ENCODE measurements around the gene TMPRSS12. TPM values are rescaled to one million over a fixed set of nuclear protein-coding genes. Genes with fewer than 3 reads are reported as not detected.

Gene TMPRSS12
- total RNA-seq, 1 experiment from 2014 or later = not detected

GRCh38 chr12:50932787-50933280, 90.1 kb downstream of the TMPRSS12 start:
- BruUV-seq (replicated peaks) = no TSS peak
- DNase-seq (ENCODE audit: low read depth, low spot score) (no peak), ATAC-seq (no peak)
- Histone ChIP-seq H2AFZ (ENCODE audit: low read depth, low read length, poor library complexity, severe bottlenecking) (no peak overlapping the region), H3K9me2 (ENCODE audit: insufficient read depth) (no peaks in the 10 kb centered on the region), H3K36me3 (ENCODE audit: control insufficient read depth in 1 of 2, insufficient read depth in 2 of 2, low read length in 2 of 2) (no peaks in the 10 kb centered on the region), H3K4me3 (replicated peaks in 1 of 2; ENCODE audit: low read depth in 1 of 2, low read length in 2 of 2) (no peak overlapping the region), H4K20me1 (ENCODE audit: insufficient read depth) (no peaks in the 10 kb centered on the region), H3K79me2 (ENCODE audit: insufficient read depth, low read length) (no peaks in the 10 kb centered on the region), H3K4me2 (ENCODE audit: low read length) (no peak overlapping the region), H3K4me1 (ENCODE audit: control insufficient read depth in 1 of 2, insufficient read depth in 2 of 2, low read length in 2 of 2) (no peaks in the 10 kb centered on the region), H3K9me3 (ENCODE audit: control insufficient read depth in 1 of 2, insufficient read depth in 1 of 2, low read depth in 1 of 2, low read length in 2 of 2) (no peaks in the 10 kb centered on the region), H3K9ac (ENCODE audit: low read length) (no peak overlapping the region), H3K27me3 (ENCODE audit: insufficient read depth, low read length) (no peaks in the 10 kb centered on the region), H3K27ac (ENCODE audit: low read depth, low read length) (no peak overlapping the region)
- TF ChIP-seq CTCF (IDR thresholded peaks at IDR 0.05 in 2 of 3, conservative IDR thresholded peaks at IDR 0.05 in 1 of 3; ENCODE audit: borderline replicate concordance in 1 of 3, insufficient read depth in 1 of 3, low read depth in 2 of 3, low read length in 2 of 3) (no peak), EGR1 (IDR thresholded peaks at IDR 0.05; ENCODE audit: low read depth) (no peak), FOSL1 (IDR thresholded peaks at IDR 0.05; ENCODE audit: low read depth) (no peak), ZBTB33 (IDR thresholded peaks at IDR 0.05; ENCODE audit: extremely low read depth, insufficient replicate concordance, low read length) (no peak), RAD21 (IDR thresholded peaks at IDR 0.05; ENCODE audit: low read depth) (no peak), CBX3 (IDR thresholded peaks at IDR 0.05; ENCODE audit: low read depth) (no peak), ZNF274 (IDR thresholded peaks at IDR 0.05; ENCODE audit: low read depth, low read length) (no peak), EZH2 (IDR thresholded peaks at IDR 0.05) (no peak), TCF7L2 (IDR thresholded peaks at IDR 0.05; ENCODE audit: borderline replicate concordance, extremely low read depth, insufficient read depth, insufficient read length) (no peak), JUND (IDR thresholded peaks at IDR 0.05) (no peak), EZH2phosphoT487 (IDR thresholded peaks at IDR 0.05; ENCODE audit: borderline replicate concordance) (no peak), CEBPB (IDR thresholded peaks at IDR 0.05; ENCODE audit: low read depth) (no peak), SRF (IDR thresholded peaks at IDR 0.05; ENCODE audit: low read depth) (no peak), ZFX (IDR thresholded peaks at IDR 0.05) (no peak), SIN3A (IDR thresholded peaks at IDR 0.05; ENCODE audit: low read depth) (no peak), YY1 (IDR thresholded peaks at IDR 0.05; ENCODE audit: extremely low read depth, insufficient replicate concordance, low read depth, low read length) (no peak), REST (IDR thresholded peaks at IDR 0.05; ENCODE audit: low read depth) (no peak)
- TF ChIP-seq, protein P1, sequence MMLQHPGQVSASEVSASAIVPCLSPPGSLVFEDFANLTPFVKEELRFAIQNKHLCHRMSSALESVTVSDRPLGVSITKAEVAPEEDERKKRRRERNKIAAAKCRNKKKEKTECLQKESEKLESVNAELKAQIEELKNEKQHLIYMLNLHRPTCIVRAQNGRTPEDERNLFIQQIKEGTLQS (IDR thresholded peaks at IDR 0.05) = no peak
- intact Hi-C loops (cut with micrococcal nuclease) = no loop called here
- CTCF ChIA-PET = interaction anchor here (0.6 kb wide), 1 partner anchor 285 kb away, joined by 5 read pairs; the partner anchor contains the start of gene POU6F1
- POLR2A ChIA-PET = interaction anchor here (0.6 kb wide), 1 partner anchor 90 kb away, joined by 3 read pairs; no protein-coding TSS in a partner anchor
- RAD21 ChIA-PET (ENCODE audit: low non-redundant PET in 1 of 2, low total read pairs in 2 of 2, uncharacterized antibody in 2 of 2, unreplicated experiment in 2 of 2) = no interaction called here

Measured in HCT116 (cell line).